ENCODE data around the gene RYK. TPM values are rescaled to one million over a fixed set of nuclear protein-coding genes. Genes with fewer than 3 reads are reported as not detected.

The RYK gene
- total RNA-seq, 1 experiment from 2014 or later = 55.2 TPM

- TF ChIP-seq SP1 (IDR thresholded peaks at IDR 0.05; ENCODE audit: low read depth) = no peak
Observed at GRCh38 chr3:134212967-134213665, 37.5 kb downstream of the RYK start (continued).

- Histone ChIP-seq H3K27ac (ENCODE audit: low read depth, low read length) (no peak overlapping the region), H3K9ac (ENCODE audit: low read length) (no peak overlapping the region), H3K36me3 (ENCODE audit: control insufficient read depth in 1 of 2, insufficient read depth in 2 of 2, low read length in 2 of 2) (peaks cover 3 to 16% of the 10 kb centered on the region in 2 experiments; a peak in 1 of 4 replicates), H4K20me1 (ENCODE audit: insufficient read depth) (no peaks in the 10 kb centered on the region), H3K4me3 (replicated peaks in 1 of 2; ENCODE audit: low read depth in 1 of 2, low read length in 2 of 2) (no peak overlapping the region), H2AFZ (ENCODE audit: low read depth, low read length, poor library complexity, severe bottlenecking) (no peak overlapping the region), H3K9me3 (ENCODE audit: control insufficient read depth in 1 of 2, insufficient read depth in 1 of 2, low read depth in 1 of 2, low read length in 2 of 2) (no peaks in the 10 kb centered on the region), H3K9me2 (ENCODE audit: insufficient read depth) (no peaks in the 10 kb centered on the region), H3K4me1 (ENCODE audit: control insufficient read depth in 1 of 2, insufficient read depth in 2 of 2, low read length in 2 of 2) (no peaks in the 10 kb centered on the region), H3K27me3 (ENCODE audit: insufficient read depth, low read length) (no peaks in the 10 kb centered on the region), H3K4me2 (ENCODE audit: low read length) (no peak overlapping the region), H3K79me2 (ENCODE audit: insufficient read depth, low read length) (peaks cover 24% of the 10 kb centered on the region; the same call in 1 of the 2 replicates)
- intact Hi-C loops (cut with micrococcal nuclease) = loop anchor here (2.0 to 10.0 kb wide), 4 partner anchors 86 to 1487 kb away; partner anchors contain the start of genes AMOTL2 and NPHP3
- BruUV-seq (replicated peaks) = no TSS peak
- ATAC-seq (peak; percentile 80), DNase-seq (ENCODE audit: low read depth, low spot score) (peak; percentile 31)
- POLR2A ChIA-PET = interaction anchor here (1.6 kb wide), 1 partner anchor 11 kb away, joined by 6 read pairs; no protein-coding TSS in a partner anchor
- RAD21 ChIA-PET (ENCODE audit: low non-redundant PET in 1 of 2, low total read pairs in 2 of 2, uncharacterized antibody in 2 of 2, unreplicated experiment in 2 of 2) = interaction anchor here in 1 of 2 experiments (1.1 kb wide), 1 partner anchor 14 kb away, joined by 4 read pairs; no protein-coding TSS in a partner anchor
- CTCF ChIA-PET = interaction anchor here (0.6 to 4.1 kb wide), 20 partner anchors 11 to 393 kb away, joined by 3 to 44 read pairs (median 4); no protein-coding TSS in a partner anchor
- TF ChIP-seq ELF1 (IDR thresholded peaks at IDR 0.05; ENCODE audit: borderline replicate concordance, low read depth) (no peak), RAD21 (IDR thresholded peaks at IDR 0.05; ENCODE audit: low read depth) (peak; percentile 82), CTCF (IDR thresholded peaks at IDR 0.05 in 2 of 3, conservative IDR thresholded peaks at IDR 0.05 in 1 of 3; ENCODE audit: borderline replicate concordance in 1 of 3, insufficient read depth in 1 of 3, low read depth in 2 of 3, low read length in 2 of 3) (peak; percentile 58 to 79 (median 76))
Observed at GRCh38 chr3:134211797-134212196, 38.9 kb downstream of the RYK start.

Data from HCT116 (cell line).